ENCODE data around the gene PDZD7. TPM values are rescaled to one million over a fixed set of nuclear protein-coding genes. Genes with fewer than 3 reads are reported as not detected.
A peak's percentile ranks its signal among the peaks of the same experiment; 100 is the strongest.

Gene PDZD7
- total RNA-seq (1 to 10 TPM in 1 of 2 donors, under 1 TPM in 1; 0.09 to 1.3 TPM), polyA plus RNA-seq (under 1 TPM; 0.27 to 0.83 TPM)
- long read RNA-seq, donor 1, partial matches to known transcripts: 99 of 107 reads
- long read RNA-seq, donor 1, other reads (novel, unspliced or antisense): 8 of 107 reads
- long read RNA-seq, donor 2: 0 reads
- long read RNA-seq, donor 3: 0 reads
- long read RNA-seq, donor 4: 0 reads
- long read RNA-seq, donor 5, partial matches to known transcripts: 5 of 5 reads
- long read RNA-seq, donor 5, other reads (novel, unspliced or antisense): 0 of 5 reads

DNA sequence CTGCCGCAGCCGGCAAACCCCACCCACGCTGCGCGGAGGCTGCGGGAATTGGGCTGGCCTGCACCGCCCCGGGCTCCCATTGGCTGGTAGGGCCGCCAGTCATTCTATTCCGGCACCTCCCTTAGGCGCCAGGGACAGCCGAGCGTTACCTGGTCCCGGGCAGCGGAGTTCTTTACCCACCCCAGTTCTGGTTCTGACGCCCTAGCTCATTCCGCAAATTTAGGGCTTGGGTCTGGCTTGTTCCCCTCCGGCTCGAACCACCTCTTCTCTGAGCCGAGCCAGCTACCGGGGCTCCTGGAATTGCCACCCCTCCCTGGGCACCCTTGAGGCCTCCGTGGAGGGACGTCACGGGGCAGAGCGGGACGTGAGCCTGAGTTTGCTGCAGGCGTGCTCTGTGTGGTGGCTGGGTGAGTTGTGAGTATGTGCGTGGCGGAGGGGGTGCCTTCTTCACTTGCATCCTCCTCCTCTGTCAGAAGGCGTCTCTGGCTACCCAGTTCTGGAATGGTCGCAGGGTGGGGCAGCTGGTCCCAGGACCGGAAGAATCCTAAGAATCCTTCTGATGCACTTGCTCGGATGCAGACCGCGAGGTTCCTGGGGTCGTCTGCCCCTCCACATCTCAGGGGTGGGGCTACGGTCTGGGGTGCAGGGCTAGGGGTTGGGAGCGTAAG, at the start of gene PDZD7, which contains the start of gene SFXN3:
TSS of gene PDZD7 (minus strand) at position 2 of the 668 bp plus-strand sequence. CDS start 910 bp downstream, outside the sequence.
TSS of gene SFXN3 (plus strand) at position 107 of the 668 bp plus-strand sequence. CDS start 3,461 bp downstream, outside the sequence.
- peak within 1 kb of the TSS; percentile 80 to 93 for H3K27ac ChIP-seq (ENCODE audit: low read depth in 1 of 2, low read length in 1 of 2)
- peak; percentile 88 for ATAC-seq (ENCODE audit: insufficient read depth, low FRiP score)
- H3K9ac ChIP-seq (ENCODE audit: insufficient read depth in 1 of 2, low read length in 2 of 2): peak within 1 kb of the TSS; percentile 21 to 91
- H3K9me3 ChIP-seq (ENCODE audit: control insufficient read depth in 4 of 4, insufficient read depth in 3 of 4, low read length in 3 of 4): no peaks in the 10 kb centered on the region
- TF ChIP-seq, protein P1, sequence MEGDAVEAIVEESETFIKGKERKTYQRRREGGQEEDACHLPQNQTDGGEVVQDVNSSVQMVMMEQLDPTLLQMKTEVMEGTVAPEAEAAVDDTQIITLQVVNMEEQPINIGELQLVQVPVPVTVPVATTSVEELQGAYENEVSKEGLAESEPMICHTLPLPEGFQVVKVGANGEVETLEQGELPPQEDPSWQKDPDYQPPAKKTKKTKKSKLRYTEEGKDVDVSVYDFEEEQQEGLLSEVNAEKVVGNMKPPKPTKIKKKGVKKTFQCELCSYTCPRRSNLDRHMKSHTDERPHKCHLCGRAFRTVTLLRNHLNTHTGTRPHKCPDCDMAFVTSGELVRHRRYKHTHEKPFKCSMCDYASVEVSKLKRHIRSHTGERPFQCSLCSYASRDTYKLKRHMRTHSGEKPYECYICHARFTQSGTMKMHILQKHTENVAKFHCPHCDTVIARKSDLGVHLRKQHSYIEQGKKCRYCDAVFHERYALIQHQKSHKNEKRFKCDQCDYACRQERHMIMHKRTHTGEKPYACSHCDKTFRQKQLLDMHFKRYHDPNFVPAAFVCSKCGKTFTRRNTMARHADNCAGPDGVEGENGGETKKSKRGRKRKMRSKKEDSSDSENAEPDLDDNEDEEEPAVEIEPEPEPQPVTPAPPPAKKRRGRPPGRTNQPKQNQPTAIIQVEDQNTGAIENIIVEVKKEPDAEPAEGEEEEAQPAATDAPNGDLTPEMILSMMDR (IDR thresholded peaks at IDR 0.05; ENCODE audit: control extremely low read depth, extremely low read depth): no peak
- peaks cover 0 to 12% (median 6%) of the 10 kb centered on the region in 3 donors for H3K27me3 ChIP-seq (ENCODE audit: control insufficient read depth in 3 of 3, insufficient read depth in 3 of 3, low read length in 2 of 3)
- peaks cover 0 to 25% (median 3%) of the 10 kb centered on the region in 5 donors for H3K4me1 ChIP-seq (ENCODE audit: control insufficient read depth in 5 of 5, insufficient read depth in 5 of 5, low read length in 5 of 5)
- peaks cover 3 to 11% (median 7%) of the 10 kb centered on the region in 4 donors for H3K36me3 ChIP-seq (ENCODE audit: control insufficient read depth in 4 of 4, insufficient read depth in 4 of 4, low read length in 4 of 4)
- DNase-seq: peak; percentile 86 to 93 (median 91)
- peak within 1 kb of the TSS; percentile 47 for H3K4me3 ChIP-seq
- 0% methylated on average over 37 to 38 of the region's 38 CpGs for WGBS, 2 donors

DNA sequence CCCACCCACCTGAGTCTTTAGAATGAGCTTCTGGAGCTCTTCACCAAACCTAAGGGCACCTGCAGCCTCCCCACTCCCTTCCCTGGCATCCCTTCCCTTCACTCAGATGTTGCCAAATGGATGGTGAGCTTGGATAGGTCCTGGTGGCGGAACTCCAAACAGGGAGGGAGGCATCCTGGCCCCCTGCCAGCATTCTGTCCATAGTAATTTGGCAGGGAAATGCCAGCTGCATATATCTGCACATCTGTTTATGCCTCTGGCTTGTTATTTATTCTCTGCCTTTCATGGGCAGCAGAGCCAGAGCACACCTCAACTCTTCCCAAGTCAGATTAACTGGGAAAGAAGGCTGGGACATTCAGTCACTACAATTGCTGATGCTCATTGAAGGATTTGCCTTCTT, 48.9 kb upstream of the PDZD7 start:
- 78 to 100% methylated on average over 1 of the region's 1 CpG for WGBS, 2 donors
- Histone ChIP-seq H3K9ac (ENCODE audit: insufficient read depth in 1 of 2, low read length in 2 of 2) (no peak overlapping the region), H3K36me3 (ENCODE audit: control insufficient read depth in 4 of 4, insufficient read depth in 4 of 4, low read length in 4 of 4) (no peaks in the 10 kb centered on the region), H3K27ac (ENCODE audit: low read depth in 1 of 2, low read length in 1 of 2) (no peak overlapping the region), H3K4me1 (ENCODE audit: control insufficient read depth in 5 of 5, insufficient read depth in 5 of 5, low read length in 5 of 5) (peaks cover 0 to 6% (median 4%) of the 10 kb centered on the region in 5 donors), H3K27me3 (ENCODE audit: control insufficient read depth in 3 of 3, insufficient read depth in 3 of 3, low read length in 2 of 3) (peaks cover 0 to 30% (median 11%) of the 10 kb centered on the region in 3 donors), H3K9me3 (ENCODE audit: control insufficient read depth in 4 of 4, insufficient read depth in 3 of 4, low read length in 3 of 4) (no peaks in the 10 kb centered on the region), H3K4me3 (no peak overlapping the region)
- TF ChIP-seq, protein P1 (IDR thresholded peaks at IDR 0.05; ENCODE audit: control extremely low read depth, extremely low read depth): no peak
- ATAC-seq (ENCODE audit: insufficient read depth, low FRiP score) (no peak), DNase-seq (no peak)

DNA sequence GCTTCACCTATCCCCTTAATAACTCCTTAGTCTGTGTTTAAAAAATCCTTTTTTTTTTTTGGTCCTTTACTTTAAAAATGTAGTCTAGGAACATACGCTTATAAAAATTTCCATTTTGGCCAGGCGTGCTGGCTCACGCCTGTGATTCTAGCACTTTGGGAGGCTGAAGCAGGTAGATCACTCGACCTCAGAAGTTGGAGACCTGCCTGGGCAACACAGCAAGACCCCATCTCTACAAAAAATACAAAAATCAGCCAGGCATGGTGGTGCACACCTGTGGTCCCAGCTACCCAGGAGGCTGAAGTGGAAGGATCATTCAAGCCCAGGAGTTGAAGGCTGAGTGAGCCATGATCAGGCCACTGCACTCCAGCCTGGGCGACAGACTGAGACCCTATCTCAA, 45.7 kb upstream of the PDZD7 start:
- Histone ChIP-seq H3K4me3 (no peak overlapping the region), H3K9ac (ENCODE audit: insufficient read depth in 1 of 2, low read length in 2 of 2) (no peak overlapping the region), H3K36me3 (ENCODE audit: control insufficient read depth in 4 of 4, insufficient read depth in 4 of 4, low read length in 4 of 4) (no peaks in the 10 kb centered on the region), H3K27me3 (ENCODE audit: control insufficient read depth in 3 of 3, insufficient read depth in 3 of 3, low read length in 2 of 3) (peaks cover 4 to 48% (median 23%) of the 10 kb centered on the region in 3 donors), H3K9me3 (ENCODE audit: control insufficient read depth in 4 of 4, insufficient read depth in 3 of 4, low read length in 3 of 4) (peaks cover 0 to 5% (median 0%) of the 10 kb centered on the region in 4 donors), H3K27ac (ENCODE audit: low read depth in 1 of 2, low read length in 1 of 2) (no peak overlapping the region), H3K4me1 (ENCODE audit: control insufficient read depth in 5 of 5, insufficient read depth in 5 of 5, low read length in 5 of 5) (peaks cover 0 to 6% (median 4%) of the 10 kb centered on the region in 5 donors)
- ATAC-seq (ENCODE audit: insufficient read depth, low FRiP score): no peak
- WGBS, 2 donors: 76 to 81% methylated on average over 5 of the region's 5 CpGs
- no peak for DNase-seq
- TF ChIP-seq, protein P1 (IDR thresholded peaks at IDR 0.05; ENCODE audit: control extremely low read depth, extremely low read depth): no peak

Data from lung (tissue), 16 donors.